ENCODE data around the gene LRRC4C.

Gene LRRC4C

GRCh38 chr11:40838181-40838683 lies 621.2 kb downstream of the LRRC4C start:
- DNase-seq: no peak

GRCh38 chr11:40827116-40827515 lies 632.3 kb downstream of the LRRC4C start:
- no peak for DNase-seq

- no peak for DNase-seq
Measured at GRCh38 chr11:40826601-40827000, 632.9 kb downstream of the LRRC4C start.

GRCh38 chr11:40825201-40825834 lies 634.1 kb downstream of the LRRC4C start:
- DNase-seq: no peak

- no peak for DNase-seq
Measured at GRCh38 chr11:40819230-40819629, 640.2 kb downstream of the LRRC4C start.

- DNase-seq: no peak
Measured at GRCh38 chr11:40816976-40817375, 642.5 kb downstream of the LRRC4C start.

GRCh38 chr11:40797981-40798380 lies 661.5 kb downstream of the LRRC4C start:
- DNase-seq: no peak

GRCh38 chr11:40787224-40787623 lies 672.2 kb downstream of the LRRC4C start:
- DNase-seq: no peak

- no peak for DNase-seq
Measured at GRCh38 chr11:40763046-40763445, 696.4 kb downstream of the LRRC4C start.

- DNase-seq: no peak
Measured at GRCh38 chr11:40759341-40759740, 700.1 kb downstream of the LRRC4C start.

GRCh38 chr11:40754297-40754696 lies 705.2 kb downstream of the LRRC4C start:
- DNase-seq: no peak

GRCh38 chr11:40746282-40746681 lies 713.2 kb downstream of the LRRC4C start:
- DNase-seq: no peak

- DNase-seq: no peak
Measured at GRCh38 chr11:40732132-40732531, 727.3 kb downstream of the LRRC4C start.

- DNase-seq: no peak
Measured at GRCh38 chr11:40722179-40722795, 737.2 kb downstream of the LRRC4C start.

GRCh38 chr11:40716344-40717130 lies 742.9 kb downstream of the LRRC4C start:
- no peak for DNase-seq

GRCh38 chr11:40713083-40713482 lies 746.4 kb downstream of the LRRC4C start:
- DNase-seq: no peak

- no peak for DNase-seq
Measured at GRCh38 chr11:40701027-40701426, 758.4 kb downstream of the LRRC4C start.

- no peak for DNase-seq
Measured at GRCh38 chr11:40689823-40690222, 769.6 kb downstream of the LRRC4C start.

- DNase-seq: no peak
Measured at GRCh38 chr11:40688369-40688768, 771.1 kb downstream of the LRRC4C start.

GRCh38 chr11:40686765-40687164 lies 772.7 kb downstream of the LRRC4C start:
- no peak for DNase-seq

- no peak for DNase-seq
Measured at GRCh38 chr11:40683010-40683409, 776.4 kb downstream of the LRRC4C start.

GRCh38 chr11:40679276-40679675 lies 780.2 kb downstream of the LRRC4C start:
- DNase-seq: no peak

GRCh38 chr11:40647295-40647694 lies 812.2 kb downstream of the LRRC4C start:
- no peak for DNase-seq

GRCh38 chr11:40642284-40642683 lies 817.2 kb downstream of the LRRC4C start:
- DNase-seq: no peak
